HUDEP-2 (cell line): Measurements from ENCODE around the gene AP3B2.

ENCODE experiments used
- DNase-seq, 76 experiments: peaks; one replicate each; lab custom pipeline; 2025; ENCODE audit not compliant: unreplicated experiment in 76 of 76; lab: John Stamatoyannopoulos, UW

Gene AP3B2

DNA sequence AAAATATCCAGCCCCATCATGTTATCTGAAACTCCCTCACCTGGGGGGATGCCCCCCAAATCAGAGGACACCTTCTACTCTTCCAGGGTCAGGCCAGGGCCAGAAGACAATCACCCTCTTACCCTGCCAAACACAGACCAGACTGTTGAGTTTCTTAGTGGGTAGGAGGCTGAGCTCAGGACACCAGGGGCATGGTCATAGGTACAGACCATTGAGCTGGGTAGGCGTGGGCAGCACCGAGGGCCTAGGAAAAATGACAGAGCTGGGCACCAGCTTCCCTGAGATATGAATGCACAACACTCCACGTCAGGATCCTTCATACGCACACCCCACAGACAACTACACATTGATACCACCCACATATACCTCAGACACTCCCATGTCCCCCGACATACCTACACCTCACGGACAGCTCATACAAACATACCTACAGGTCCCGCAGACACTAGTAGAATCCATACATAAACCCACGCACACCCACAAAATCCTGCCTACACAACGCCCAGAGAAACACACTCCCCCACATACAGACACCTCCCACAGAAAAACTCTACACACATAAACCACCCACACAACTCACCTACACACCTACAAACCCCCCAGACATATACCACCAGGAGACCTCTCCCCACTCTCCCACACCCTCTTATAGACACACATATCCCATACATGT, 11.8 kb downstream of the AP3B2 start:
- no peak for DNase-seq

DNA sequence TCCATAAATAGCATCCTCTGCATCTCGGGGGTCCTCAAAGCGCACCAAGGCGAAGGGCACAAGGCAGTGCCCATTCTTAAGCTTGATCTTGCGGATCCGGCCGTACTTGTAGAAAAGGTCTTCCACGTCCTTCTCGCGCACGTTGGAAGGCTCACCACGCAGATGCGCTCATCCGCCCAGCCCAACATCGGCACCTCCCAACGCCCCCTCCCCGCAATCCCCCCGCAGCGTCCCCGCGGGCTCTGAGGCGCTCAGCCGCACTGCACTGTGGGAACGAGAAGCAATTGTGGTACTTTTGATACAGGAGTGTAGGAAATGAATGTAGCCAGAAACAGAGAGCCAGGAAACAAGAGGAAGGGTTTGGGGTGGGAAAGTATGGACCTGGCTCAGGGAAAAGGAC, 17.5 kb downstream of the AP3B2 start:
- no peak for DNase-seq

DNA sequence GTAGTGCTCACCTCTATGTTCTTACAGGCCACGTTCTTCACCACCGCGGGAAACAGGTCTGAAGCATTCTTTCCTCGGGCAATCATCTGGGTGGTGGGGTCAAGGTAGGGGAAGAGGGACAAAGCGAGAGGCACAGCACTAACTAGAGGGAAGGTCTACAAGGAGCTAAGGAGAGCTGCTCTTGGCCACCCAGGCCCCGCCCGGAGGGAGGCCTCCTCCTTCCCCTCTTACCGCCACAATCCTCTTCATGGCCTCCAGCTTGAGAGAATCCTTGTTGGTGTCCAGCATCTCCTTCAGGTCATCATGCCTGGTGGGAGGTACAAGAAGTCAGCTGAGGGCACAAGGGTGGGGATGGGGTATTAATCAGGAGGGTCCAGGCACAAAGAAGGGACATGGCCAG, 20.5 kb downstream of the AP3B2 start:
- no peak for DNase-seq

DNA sequence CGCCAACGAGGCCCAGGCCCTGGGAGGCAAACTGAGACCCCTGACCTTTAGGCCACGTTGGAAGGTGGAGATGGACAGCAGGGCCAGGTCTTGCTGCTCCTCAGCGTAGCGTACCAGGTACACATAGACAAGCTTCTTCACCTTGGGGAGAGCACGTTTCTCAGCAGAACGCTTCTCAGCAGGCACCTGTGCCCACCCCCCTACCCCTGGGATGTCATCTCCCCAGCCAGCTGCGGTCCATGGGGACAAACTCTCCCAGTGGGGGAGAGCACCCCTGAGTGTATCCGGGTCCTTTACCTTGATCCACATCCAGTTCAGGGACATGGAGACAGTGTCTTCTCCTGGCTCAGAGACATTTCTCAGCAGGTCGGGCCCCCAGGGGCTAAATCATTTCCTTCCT, 21.0 kb downstream of the AP3B2 start:
- no peak for DNase-seq

DNA sequence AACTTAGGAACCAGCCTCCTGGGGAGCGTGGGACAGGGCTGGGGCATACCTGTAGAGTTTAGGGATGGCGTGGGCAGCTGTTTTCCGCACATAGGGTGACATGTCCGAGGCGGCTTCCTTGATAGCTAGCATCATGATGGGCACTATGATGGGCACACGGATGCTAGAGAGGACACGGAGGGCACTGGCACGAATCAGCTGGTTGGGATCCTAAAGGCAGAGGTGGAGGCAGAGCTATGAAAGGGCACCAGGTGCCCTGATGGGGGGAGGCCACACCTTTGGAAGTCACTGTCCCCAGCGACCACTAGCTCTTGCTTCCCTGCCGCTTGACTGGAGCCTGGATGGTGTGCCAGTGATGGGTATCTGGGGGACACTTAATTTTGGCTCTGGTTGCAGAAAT, 28.3 kb downstream of the AP3B2 start:
- DNase-seq = no peak

DNA sequence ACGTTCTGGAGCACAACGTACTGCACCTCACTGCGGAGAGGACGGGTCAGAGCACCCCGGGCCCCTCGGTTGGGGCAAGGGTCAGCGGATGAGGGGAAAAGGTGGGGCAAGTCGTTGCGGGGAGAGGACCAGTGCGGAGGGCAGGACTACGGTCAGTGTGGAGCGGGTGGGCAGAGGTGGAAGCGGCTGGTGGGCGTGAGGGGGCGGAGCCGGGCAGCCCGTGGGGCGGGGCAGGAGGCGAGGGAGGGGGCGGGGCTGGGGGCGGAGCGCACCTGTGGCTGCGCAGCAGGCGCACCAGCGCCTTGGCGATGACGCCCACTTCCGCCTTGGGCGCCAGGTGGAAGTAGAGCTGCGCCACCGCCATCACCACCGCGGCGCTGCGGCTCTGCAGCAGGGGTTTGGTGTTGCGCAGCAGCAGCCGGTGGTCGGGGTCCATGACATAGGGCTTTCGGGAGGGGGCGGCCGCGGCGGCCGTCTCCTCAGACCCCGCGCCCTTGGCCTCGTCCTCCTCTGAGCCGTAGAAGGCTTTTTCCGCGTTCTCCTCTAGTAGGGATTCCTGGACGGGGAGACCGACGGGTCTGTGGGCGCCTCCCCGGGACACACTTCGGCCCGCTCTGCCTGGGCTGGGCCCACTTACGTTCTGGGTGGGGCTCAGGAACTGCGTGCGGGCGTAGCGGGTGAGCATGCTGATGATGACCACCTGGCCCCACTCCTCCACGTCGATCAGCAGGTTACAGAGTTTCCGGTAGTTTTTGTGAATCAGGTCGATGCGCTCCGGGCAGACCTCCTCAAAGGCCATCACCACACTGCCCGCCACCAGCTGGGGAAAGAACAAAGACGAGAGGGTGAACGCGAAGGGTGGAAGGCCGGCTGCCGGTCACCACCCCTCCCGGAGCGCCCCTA, 29.2 kb downstream of the AP3B2 start:
- peak in 57 of 76 experiments; percentile 2 to 68 (median 37) for DNase-seq

DNA sequence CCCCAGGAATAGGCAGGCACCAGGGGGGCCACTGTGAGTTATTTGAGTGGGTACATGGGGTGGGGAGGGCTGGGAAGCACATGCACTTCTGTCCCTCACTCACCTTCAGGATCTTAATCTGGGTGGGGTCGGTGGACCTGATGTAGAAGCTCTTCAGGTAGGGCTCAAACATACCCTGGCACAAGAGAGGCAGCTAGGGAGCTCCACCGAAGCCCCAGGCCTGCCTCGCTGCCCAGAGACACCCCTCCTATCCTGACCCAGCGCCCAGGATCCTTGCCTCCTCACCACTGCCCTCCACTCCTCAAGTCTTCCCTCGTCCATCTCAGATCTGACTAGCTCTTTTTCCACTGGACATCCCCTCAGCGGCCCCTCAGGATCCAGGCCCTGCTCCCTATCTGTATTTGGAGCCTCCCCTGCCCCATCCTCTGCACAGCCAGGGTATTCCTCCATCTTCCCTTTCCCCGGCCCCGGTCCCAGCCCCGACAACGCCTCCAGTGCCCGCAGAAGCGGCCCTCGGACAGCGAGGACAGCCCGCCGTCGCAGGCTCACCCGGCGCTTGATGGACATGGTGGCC, 30.0 kb downstream of the AP3B2 start:
- no peak for DNase-seq

DNA sequence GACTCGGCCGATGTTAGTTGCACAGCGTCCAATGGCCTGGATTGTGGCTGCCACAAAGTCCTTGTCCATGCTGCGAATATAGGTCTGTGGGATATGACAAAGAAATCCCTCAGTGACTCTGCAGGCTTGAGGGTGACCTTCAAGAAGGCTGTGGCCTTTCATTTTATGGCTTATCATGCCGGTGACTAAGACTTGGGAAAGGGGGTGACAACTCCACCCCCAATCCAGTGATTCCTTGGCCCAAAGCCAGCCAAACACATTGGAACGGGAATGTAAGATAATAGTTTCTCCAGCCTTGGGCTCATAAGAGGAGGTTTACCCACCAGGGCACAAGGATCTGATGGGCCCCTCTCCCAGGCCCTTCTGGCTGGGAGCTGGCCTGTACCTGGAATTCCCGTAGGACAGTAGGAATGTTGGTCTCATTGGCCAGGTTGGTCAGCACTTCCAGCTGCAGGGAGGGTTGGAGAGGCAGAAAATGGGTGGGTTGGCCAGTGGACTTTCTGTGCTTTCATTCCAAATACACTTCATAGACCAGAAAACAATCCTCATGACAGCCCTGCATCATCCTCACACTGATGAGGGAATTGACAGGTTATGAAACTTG, 31.9 kb downstream of the AP3B2 start:
- DNase-seq = no peak

DNA sequence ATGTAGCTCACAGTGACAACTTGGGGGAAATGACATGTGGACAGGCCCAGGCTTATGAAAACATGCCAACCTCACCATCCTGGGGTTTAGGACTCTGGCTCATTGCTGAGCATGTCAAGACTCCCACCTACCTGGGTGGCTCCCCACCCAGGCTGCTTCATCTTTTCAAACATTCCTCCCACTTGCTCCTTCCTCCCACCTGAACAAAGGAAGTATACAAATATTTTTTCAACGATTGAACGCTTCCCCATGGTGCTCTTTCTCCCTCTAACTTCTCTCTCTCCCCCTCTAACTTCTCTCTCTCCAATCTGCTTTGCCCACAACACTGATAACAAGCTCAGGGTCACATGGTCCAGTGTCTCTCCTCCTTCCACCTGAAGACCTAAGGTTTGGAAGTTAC, 34.8 kb downstream of the AP3B2 start:
- DNase-seq = no peak

DNA sequence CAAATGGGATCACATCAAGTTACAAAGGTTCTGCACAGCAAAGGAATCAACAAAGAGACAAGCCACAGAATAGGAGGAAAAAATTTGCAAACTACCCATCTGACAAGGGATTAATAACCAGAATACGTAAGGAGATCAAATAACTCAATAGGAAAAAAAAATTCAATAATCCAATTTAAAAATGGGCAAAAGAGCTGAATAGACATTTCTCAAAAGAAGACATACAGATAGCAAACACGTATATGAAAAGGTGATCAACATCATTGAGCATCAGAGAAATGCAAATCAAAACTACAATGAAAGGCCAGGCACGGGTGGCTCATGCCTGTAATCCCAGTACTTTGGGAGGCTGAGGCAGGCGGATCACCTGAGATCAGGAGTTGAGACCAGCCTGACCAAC, 39.0 kb downstream of the AP3B2 start:
- no peak for DNase-seq

DNA sequence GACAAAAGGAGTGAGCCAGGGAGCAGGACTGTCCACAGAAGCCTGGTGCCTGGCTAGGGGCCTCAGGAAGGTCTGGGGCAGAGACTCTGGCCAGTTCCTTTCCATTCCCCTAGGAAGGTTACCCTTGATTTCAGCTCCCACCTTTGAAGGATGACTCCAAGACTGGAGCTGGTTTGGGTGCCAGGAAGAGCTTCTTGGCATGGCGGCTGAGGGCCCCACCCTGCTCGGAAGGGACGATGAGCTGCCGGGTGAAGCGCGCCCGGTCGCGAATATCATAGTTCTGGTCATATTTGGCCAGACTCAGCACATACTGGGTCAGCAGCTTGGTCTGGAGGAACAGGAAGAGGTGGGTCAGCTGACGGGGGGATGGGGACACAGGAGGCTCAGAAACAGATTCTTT, 43.1 kb downstream of the AP3B2 start:
- DNase-seq = no peak

DNA sequence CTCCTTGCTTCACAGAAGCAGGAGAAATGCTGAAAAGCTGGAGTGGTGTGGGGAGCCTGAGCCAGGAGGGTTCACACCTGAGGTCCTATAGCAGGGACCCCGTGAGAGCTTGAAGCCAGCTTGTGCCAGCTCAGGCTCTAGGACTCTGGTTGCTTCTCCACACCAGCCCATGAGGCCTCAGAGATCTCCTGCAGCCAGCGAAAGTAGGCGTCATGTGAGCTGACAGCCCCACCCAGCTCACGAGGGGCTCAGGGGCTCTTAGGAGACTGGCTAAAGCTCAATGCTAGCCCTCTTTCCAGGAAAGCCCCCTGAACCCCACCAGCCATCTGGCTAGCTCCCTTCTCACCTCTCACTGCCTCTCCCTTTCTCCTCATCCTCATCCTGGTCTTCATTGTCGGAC, 45.7 kb downstream of the AP3B2 start:
- no peak for DNase-seq

DNA sequence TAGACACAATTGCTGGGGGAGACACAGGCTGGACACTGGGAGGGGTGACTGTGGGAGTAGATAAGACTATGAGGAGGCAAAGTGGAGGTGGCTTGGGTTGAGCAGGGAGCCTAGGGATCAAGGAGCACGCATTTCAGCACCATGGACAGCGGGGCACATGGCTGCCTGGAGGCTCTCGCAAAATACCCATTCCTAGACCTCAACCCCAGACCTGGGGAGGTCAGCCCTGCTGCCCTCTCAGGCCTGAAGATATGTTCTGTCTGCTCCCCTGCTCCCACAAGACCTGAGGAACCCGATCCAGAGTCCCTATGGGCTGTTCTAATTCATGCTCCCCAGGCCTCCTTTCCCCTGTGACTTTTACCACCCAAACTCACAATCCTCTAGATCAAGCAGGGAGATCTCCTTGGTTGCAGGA, 46.5 kb downstream of the AP3B2 start:
- DNase-seq = peak in 61 of 76 experiments; percentile 5 to 74 (median 50)

DNA sequence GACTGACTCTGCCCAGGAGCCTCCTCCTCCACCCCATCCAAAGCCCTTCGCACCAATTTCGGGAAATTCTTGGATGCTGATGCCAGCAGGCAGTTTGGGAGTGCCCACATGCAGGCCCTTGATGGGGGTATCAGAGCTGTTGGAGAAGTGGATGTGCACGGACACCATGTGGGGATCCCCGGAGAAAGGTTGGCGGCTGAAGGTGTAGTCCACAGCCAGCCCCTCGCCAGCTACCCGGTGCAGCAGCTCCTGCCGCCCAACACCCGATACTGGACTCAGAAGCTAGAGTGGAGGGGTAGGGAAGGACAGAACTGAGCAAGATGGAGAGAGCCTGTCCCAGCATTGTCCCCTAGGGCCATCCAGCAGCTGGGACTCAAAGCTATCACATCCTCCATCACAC, 47.0 kb downstream of the AP3B2 start:
- DNase-seq = no peak

DNA sequence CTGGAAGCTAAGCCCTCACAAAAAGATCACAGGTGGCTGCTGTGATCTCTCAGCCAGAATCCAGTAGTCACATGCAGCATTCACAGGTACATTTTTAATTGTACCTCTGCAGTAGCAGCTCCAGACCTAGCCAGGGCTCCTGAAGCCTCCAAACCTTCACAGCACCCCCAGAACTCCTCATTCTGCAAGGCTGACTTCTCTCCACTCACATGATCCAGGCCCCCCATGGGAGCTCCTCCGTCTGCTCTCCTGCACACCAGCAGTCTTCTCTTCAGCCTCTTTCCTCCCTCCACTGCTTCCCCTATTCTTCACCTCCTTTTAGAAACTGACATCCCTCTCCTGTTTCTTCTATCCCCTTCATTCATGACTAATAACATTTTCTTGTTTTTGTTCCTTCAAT, 49.3 kb downstream of the AP3B2 start:
- no peak for DNase-seq

DNA sequence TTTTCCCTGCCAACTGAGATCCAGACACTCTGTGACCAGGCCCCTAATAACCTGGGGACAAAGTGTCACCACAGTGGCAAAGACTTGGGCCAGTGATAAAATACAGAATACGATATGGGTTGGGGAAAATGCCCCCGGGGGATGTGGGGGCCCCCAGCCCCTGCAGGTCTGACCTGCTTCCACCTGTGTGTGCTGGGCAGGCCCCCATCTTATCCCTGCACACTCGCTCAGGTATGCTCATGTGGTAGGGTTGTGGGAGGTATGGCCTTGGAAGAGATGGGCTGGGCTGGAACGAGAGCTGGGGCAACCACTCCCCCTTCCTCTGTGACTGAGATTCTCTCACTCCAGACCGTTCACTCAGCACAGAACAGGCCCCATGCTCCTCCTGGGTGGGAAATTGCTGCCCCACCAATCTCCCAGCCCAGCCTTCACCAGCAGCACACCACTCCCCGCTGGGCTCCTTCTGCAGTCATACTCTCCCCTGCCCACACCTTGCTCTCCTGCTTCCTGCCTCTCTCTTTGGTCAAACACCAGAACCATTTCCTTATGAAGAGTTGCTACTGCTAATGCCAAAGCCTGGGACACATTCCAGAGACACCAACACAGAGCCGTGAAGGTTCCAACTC, 52.9 kb downstream of the AP3B2 start:
- DNase-seq = no peak

DNA sequence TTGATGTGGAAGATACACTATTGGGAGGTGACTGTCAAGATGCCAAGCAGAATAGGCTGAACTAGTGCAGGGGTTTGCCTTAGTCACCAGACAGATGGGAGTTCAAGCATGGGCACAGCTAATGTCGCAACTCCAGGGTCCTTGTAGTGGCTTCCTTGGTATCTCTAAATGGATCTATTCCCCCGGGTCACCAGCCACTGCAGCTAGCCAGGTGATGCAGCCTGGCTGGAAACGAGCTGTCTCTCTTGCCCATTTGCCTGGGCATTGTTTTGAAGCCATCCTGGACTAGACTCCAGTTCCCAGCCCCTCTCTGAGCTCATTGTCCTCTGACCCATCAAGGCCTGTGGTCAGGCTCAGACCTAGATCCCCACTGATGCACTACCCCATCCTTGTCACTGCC, 54.1 kb downstream of the AP3B2 start:
- DNase-seq = no peak

DNA sequence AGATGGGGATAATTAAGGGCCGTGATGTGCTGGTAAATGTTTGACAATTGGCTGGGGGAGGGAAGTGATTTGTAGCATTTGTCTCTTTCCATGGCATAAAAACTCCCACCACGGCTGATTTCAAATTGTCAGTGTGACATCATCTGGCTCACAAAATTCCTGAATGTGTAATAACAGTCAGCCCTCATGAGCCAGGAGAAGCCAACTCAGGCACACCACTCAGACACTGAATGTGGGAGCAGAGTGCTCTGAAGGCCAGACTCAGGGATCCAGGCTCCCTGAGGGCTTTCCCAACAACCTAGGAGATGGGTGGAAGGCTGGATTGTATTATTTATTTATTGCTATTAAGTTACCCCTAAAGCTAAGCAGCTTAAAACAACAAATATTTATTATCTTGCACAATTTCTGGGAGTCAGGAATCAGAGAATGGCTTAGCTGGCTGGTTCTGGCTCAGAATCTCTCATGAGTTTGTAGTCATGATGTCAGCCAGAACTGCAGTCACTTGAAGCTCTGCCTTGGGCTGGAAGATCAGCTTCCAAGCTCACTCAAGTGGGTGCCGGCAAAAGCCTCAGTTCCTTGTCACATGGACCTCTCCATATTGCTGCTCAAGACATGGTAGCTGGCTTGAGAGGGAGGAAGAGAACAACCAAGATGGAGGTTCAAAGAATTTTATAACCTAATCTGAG, 56.0 kb downstream of the AP3B2 start:
- no peak for DNase-seq

DNA sequence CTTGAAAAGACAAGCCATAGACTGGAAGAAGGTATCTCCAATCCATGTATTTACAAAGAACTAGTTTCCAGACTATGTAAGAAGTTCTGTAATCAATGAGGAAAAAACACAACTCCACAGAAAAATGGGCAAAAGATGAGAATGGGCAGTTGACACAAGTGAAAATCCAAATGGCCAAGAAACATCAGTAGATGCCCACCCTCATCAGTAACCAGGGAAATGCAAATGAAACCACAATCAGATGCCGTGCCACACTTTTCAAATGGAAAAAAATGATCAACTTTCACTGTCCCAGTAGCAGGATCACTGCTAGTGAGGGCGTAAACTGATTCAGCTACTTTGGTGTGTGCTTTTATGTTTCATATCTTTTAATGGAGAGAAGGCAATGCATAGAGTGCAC, 58.0 kb downstream of the AP3B2 start:
- no peak for DNase-seq

DNA sequence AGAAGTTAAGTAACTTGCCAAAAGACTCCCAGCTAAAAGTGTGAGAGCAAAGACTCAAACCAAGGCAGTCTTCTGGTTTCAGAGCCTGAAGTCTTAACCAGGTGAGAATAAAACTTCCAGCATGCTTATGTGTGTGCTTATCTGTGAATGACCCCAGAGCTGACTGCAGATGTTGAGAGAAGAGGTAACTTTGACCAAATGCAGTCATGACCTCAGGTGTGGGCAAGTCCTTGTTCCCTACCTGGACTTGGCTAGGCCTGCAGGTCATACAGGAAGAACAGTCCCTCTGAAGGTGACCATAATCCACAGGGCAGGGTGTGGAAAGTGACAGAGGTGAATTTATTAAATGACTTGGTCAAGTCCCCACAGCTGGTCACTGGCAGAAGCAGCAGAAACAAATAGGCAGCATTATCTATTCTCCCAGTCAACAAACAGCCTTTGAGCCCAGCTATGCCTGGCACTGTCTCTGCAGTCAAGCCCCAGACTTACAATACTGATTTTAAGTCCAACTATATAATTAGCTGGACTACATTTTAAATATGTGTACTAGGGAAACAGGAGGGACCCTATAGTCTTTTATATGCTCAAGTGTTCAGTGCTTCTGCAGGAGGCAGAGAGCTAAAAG, 59.5 kb downstream of the AP3B2 start:
- DNase-seq = peak in 5 of 76 experiments; percentile 5 to 19 (median 8)
